Measurements from ENCODE around the gene EEF1E1.

DNA sequence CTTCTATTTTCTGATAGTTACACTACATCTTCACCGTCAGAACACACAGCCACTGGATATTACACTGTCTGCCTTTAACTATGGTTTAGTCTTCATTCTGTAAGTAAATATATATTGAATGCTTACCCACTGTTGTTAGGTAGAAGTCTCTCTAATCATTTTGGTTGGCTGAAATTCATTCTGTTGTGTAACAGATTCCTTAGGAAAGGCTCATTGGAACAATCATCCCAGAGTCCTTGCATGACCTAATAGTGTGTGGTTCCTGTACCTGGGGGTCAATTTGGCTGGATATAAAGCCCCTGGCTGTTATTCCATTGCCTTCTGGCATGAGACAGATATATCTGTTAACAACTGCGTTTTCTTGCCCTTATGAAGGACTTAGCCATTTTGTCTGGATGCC, 48.1 kb downstream of the EEF1E1 start:
- TF ChIP-seq EZH2 (IDR thresholded peaks at IDR 0.05; ENCODE audit: insufficient read depth, poor library complexity, severe bottlenecking) (no peak), EZH2phosphoT487 (IDR thresholded peaks at IDR 0.05; ENCODE audit: insufficient read depth, low read depth) (no peak)

Data from GM23248 (cell line).